OCI-LY7 (cell line): ENCODE results near the gene TMEM100.

Source experiments
- EZH2phosphoT487 ChIP-seq: fragments of 200-600 bp; sonication (generic); IDR thresholded peaks from 2 replicates; pipeline ENCODE4 v1.6.1; 2018; ENCODE audit warnings: low read depth, borderline replicate concordance, mild to moderate bottlenecking, mixed run types, antibody characterized with exemption, low read length, moderate library complexity, mixed read lengths
- TF ChIP-seq, protein P1 (sequence below): fragments of 200-600 bp; sonication (generic); conservative IDR thresholded peaks from 2 replicates; pipeline ENCODE4 v1.5.1; 2014; ENCODE audit warnings: mild to moderate bottlenecking, antibody characterized with exemption, low read length, moderate library complexity, mixed read lengths

- TF ChIP-seq, protein P1, sequence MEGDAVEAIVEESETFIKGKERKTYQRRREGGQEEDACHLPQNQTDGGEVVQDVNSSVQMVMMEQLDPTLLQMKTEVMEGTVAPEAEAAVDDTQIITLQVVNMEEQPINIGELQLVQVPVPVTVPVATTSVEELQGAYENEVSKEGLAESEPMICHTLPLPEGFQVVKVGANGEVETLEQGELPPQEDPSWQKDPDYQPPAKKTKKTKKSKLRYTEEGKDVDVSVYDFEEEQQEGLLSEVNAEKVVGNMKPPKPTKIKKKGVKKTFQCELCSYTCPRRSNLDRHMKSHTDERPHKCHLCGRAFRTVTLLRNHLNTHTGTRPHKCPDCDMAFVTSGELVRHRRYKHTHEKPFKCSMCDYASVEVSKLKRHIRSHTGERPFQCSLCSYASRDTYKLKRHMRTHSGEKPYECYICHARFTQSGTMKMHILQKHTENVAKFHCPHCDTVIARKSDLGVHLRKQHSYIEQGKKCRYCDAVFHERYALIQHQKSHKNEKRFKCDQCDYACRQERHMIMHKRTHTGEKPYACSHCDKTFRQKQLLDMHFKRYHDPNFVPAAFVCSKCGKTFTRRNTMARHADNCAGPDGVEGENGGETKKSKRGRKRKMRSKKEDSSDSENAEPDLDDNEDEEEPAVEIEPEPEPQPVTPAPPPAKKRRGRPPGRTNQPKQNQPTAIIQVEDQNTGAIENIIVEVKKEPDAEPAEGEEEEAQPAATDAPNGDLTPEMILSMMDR, result no peak
- no peak for TF ChIP-seq EZH2phosphoT487
These were observed 3.8 kb upstream of the TMEM100 start for GRCh38 chr17:55726440-55726839.
